Measurements from ENCODE around the gene ADAMTS12. TPM values are rescaled to one million over a fixed set of nuclear protein-coding genes. Genes with fewer than 3 reads are reported as not detected.

The ADAMTS12 gene
- total RNA-seq, 1 donor from 2014 or later: 0.54 TPM

DNA sequence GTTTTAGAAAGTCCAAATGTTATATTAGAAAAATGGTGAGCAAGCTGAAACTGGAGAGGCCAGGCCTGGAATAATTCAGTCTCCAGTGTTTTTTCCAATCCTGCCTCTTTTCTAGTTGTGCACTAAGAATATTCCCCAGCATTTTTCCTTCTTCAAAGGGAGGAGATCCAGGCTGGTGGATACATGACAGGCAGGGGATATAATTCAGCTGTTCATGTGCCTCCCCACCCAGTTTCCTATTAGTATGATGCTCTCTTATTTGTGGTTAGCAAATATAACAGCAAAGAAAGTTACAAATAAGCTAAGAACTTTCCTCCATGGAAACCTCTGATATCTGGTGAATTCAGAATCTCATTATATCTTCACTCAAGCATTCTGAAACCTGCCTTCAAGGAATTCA, 234.6 kb downstream of the ADAMTS12 start:
- Mint-ChIP-seq H3K4me1 (ENCODE audit: low read depth, unreplicated experiment) (no peaks in the 10 kb centered on the region), H3K9me3 (ENCODE audit: unreplicated experiment) (no peaks in the 10 kb centered on the region), H3K36me3 (ENCODE audit: unreplicated experiment) (no peaks in the 10 kb centered on the region), H3K4me3 (ENCODE audit: unreplicated experiment) (no peak overlapping the region), H3K27ac (ENCODE audit: unreplicated experiment) (no peak overlapping the region), H3K27me3 (ENCODE audit: unreplicated experiment) (no peaks in the 10 kb centered on the region)
- TF ChIP-seq, protein P1, sequence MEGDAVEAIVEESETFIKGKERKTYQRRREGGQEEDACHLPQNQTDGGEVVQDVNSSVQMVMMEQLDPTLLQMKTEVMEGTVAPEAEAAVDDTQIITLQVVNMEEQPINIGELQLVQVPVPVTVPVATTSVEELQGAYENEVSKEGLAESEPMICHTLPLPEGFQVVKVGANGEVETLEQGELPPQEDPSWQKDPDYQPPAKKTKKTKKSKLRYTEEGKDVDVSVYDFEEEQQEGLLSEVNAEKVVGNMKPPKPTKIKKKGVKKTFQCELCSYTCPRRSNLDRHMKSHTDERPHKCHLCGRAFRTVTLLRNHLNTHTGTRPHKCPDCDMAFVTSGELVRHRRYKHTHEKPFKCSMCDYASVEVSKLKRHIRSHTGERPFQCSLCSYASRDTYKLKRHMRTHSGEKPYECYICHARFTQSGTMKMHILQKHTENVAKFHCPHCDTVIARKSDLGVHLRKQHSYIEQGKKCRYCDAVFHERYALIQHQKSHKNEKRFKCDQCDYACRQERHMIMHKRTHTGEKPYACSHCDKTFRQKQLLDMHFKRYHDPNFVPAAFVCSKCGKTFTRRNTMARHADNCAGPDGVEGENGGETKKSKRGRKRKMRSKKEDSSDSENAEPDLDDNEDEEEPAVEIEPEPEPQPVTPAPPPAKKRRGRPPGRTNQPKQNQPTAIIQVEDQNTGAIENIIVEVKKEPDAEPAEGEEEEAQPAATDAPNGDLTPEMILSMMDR (IDR thresholded peaks at IDR 0.05; ENCODE audit: partially characterized antibody, unreplicated experiment): no peak
- no peak for DNase-seq

DNA sequence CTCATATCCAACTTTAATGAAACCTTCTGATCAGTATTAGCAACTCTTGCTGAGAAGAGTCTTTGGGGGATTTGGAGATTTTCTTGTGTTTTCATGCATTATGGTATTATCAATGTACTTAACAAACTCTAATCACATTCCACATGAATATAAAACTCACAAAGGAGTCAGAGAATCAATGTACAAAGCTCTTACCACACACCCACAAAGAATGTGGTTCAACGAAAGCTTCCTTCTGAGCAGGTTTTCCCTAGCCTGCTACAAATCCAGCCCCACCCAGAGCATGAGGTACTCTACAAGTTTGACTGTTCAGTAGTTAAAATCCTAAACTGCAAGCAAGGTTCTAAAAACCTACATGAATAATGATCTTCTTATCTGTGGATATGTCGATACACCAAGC, 240.9 kb downstream of the ADAMTS12 start:
- no peak for DNase-seq
- no peak overlapping the region for H3K4me3 Mint-ChIP-seq (ENCODE audit: unreplicated experiment)
- H3K4me1 Mint-ChIP-seq (ENCODE audit: low read depth, unreplicated experiment): no peaks in the 10 kb centered on the region
- no peaks in the 10 kb centered on the region for H3K36me3 Mint-ChIP-seq (ENCODE audit: unreplicated experiment)
- H3K27me3 Mint-ChIP-seq (ENCODE audit: unreplicated experiment): no peaks in the 10 kb centered on the region
- H3K9me3 Mint-ChIP-seq (ENCODE audit: unreplicated experiment): no peaks in the 10 kb centered on the region
- TF ChIP-seq, protein P1 (IDR thresholded peaks at IDR 0.05; ENCODE audit: partially characterized antibody, unreplicated experiment): no peak
- H3K27ac Mint-ChIP-seq (ENCODE audit: unreplicated experiment): no peak overlapping the region

DNA sequence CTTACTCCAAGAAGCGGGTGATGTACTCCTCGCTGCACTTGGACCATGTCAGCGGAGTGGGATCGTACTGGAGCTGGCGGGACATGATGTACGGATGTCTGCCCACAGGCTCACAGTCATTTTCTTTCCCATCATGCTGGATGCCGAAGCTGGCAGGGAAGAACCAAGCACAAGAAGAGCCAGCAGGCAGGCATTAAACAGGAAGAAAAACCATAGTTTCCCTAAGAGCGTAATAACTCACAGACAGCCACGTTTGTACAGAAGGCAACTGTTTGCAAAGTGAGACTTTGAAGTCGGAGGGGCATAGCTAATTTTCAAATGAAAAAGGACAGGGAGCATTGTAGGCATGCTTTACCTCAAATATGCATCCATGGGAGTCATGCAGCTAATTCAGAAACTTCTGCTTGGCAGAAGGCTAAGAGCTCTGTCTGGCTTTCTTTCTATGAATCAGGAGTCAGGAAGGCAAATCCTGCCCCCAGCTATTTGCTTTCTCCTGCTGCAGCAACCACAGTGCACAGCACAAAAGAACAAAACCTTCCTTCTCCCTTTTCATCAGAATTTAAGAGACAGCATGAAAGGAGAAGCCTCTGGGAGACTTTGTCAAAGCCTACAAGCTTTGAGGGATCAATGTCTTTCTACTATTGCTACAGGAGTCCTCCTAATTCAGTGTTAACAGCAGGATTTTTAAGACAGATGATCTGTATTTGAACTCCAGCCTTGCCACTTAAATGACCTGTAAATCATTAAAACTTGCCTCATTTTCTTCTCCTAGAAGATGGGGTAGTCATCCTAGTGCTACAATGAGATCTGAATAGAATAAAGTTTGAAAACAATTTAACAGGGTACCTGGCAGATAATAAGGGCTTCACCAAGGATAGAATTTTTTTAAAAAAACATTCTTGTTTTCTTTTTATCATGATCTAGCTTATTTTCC, 242.0 kb downstream of the ADAMTS12 start:
- no peak for DNase-seq
- TF ChIP-seq, protein P1 (IDR thresholded peaks at IDR 0.05; ENCODE audit: partially characterized antibody, unreplicated experiment): no peak
- H3K36me3 Mint-ChIP-seq (ENCODE audit: unreplicated experiment): no peaks in the 10 kb centered on the region
- no peak overlapping the region for H3K4me3 Mint-ChIP-seq (ENCODE audit: unreplicated experiment)
- no peaks in the 10 kb centered on the region for H3K9me3 Mint-ChIP-seq (ENCODE audit: unreplicated experiment)
- no peaks in the 10 kb centered on the region for H3K4me1 Mint-ChIP-seq (ENCODE audit: low read depth, unreplicated experiment)
- H3K27me3 Mint-ChIP-seq (ENCODE audit: unreplicated experiment): no peaks in the 10 kb centered on the region
- no peak overlapping the region for H3K27ac Mint-ChIP-seq (ENCODE audit: unreplicated experiment)

DNA sequence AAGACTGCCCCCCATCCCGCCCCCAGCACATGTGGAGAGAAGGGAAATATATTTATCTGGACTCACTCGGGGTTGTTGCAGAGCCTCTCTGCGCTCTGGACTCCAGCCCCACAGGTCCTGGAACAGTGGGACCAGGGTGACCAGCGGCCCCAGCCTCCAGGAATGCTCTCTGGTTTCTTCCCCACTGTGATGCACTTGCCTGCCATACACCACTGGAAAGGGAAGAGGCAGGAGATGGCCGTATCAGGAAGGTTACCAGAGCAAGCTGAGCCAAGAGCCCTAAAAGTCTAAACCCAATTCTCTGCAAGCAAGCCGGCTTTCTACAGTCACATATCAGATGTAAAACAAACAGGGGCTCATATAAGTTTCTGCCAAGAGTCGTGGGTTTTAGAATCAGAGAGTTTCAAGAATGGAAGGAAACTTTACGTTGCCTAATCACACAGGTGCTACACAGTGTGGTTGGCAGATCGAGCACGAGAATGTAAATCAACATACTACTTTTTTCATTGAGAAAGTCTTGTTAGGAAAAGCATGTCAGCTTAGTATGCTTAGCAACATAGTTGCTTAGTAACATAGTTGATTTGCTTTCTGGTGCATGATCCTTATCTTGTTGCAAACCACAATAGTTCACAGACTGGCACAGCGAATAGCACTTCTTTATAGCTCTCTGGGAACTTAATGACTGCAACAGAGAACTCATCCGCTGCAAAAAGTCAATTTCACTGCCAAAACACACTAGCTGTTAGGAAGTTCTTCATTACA, 249.9 kb downstream of the ADAMTS12 start:
- Mint-ChIP-seq H3K27ac (ENCODE audit: unreplicated experiment) (no peak overlapping the region), H3K36me3 (ENCODE audit: unreplicated experiment) (peaks cover 5% of the 10 kb centered on the region), H3K4me1 (ENCODE audit: low read depth, unreplicated experiment) (no peaks in the 10 kb centered on the region), H3K4me3 (ENCODE audit: unreplicated experiment) (no peak overlapping the region), H3K27me3 (ENCODE audit: unreplicated experiment) (no peaks in the 10 kb centered on the region), H3K9me3 (ENCODE audit: unreplicated experiment) (no peaks in the 10 kb centered on the region)
- DNase-seq: no peak
- TF ChIP-seq, protein P1 (IDR thresholded peaks at IDR 0.05; ENCODE audit: partially characterized antibody, unreplicated experiment): no peak
